ENCODE measurements around the gene METTL8. TPM values are rescaled to one million over a fixed set of nuclear protein-coding genes. Genes with fewer than 3 reads are reported as not detected.

The METTL8 gene
- total and polyA plus RNA-seq, 2 of the 13 experiments (the other 11 are each of a cell fraction or from before 2014, with no cell fraction given): 18.6 to 68.2 TPM

- TF ChIP-seq KLF12 (CRISPR knock-in tag; IDR thresholded peaks at IDR 0.05; ENCODE audit: borderline replicate concordance) (no peak), HOXA9 (CRISPR knock-in tag; IDR thresholded peaks at IDR 0.05; ENCODE audit: borderline replicate concordance) (no peak), HCFC1 (IDR thresholded peaks at IDR 0.05; ENCODE audit: low read depth, low read length) (no peak), PLRG1 (conservative IDR thresholded peaks at IDR 0.05) (no peak), MTA3 (CRISPR knock-in tag; IDR thresholded peaks at IDR 0.05) (no peak), ZNF644 (CRISPR knock-in tag; IDR thresholded peaks at IDR 0.05; ENCODE audit: low read depth) (peak; percentile 81; the same call in 1 of the 2 replicates), FOXC1 (CRISPR knock-in tag; IDR thresholded peaks at IDR 0.05; ENCODE audit: borderline replicate concordance) (no peak), ZFX (CRISPR knock-in tag; IDR thresholded peaks at IDR 0.05; ENCODE audit: low read depth) (no peak), ZNF564 (CRISPR knock-in tag; IDR thresholded peaks at IDR 0.05) (peak; percentile 99), ZMYM4 (CRISPR knock-in tag; IDR thresholded peaks at IDR 0.05) (peak; percentile 58), ETV5 (CRISPR knock-in tag; IDR thresholded peaks at IDR 0.05; ENCODE audit: borderline replicate concordance) (peak; percentile 22; the same call in 1 of the 2 replicates), ZNF747 (CRISPR knock-in tag; IDR thresholded peaks at IDR 0.05; ENCODE audit: borderline replicate concordance) (no peak)
Observed at GRCh38 chr2:171308280-171309054, 125.3 kb downstream of the METTL8 start (continued).

DNA sequence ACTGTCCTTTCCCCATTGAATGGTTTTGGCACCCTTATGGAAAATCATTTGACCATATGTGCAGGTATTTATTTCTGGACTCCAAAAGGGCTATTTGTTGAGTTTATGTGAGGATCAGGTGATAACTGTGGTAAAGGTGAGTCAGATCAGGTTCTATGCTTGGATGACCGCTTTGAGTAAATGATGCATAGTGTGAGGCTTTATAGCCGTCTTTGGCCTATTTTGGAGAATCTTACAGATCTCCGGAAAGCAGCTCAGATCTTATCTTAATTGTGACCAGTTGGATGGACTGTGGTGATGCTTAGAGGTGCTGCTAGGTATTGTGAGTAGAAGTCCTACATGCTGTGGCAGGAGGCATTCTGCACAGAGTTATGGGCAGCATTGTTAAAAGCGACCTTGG is 126.2 kb downstream of the METTL8 start:
- Histone ChIP-seq H3K79me2 (ENCODE audit: insufficient read depth, low read length) (no peaks in the 10 kb centered on the region), H2AFZ (ENCODE audit: low read length) (no peak overlapping the region), H3K4me1 (ENCODE audit: insufficient read depth, low read length) (peaks cover 26% of the 10 kb centered on the region), H3K27ac (ENCODE audit: extremely low read length, insufficient read depth, low read length) (no peak overlapping the region), H3K27me3 (ENCODE audit: control insufficient read depth in 1 of 2, insufficient read depth in 2 of 2, low read length in 2 of 2) (no peaks in the 10 kb centered on the region), H3K4me3 (replicated peaks in 1 of 3; ENCODE audit: insufficient read depth in 1 of 3, low read depth in 2 of 3, low read length in 3 of 3) (no peak overlapping the region), H3K36me3 (replicated peaks in 1 of 2; ENCODE audit: control insufficient read depth in 1 of 2, insufficient read depth in 2 of 2, low read length in 2 of 2) (no peaks in the 10 kb centered on the region), H3K9ac (ENCODE audit: insufficient read depth, low read depth, low read length) (no peak overlapping the region), H3K9me3 (ENCODE audit: low read length) (peaks cover 14% of the 10 kb centered on the region), H3K4me2 (ENCODE audit: low read depth, low read length) (no peak overlapping the region), H4K20me1 (ENCODE audit: insufficient read depth, low read length) (no peaks in the 10 kb centered on the region; the same call in 1 of the 2 replicates)
- no TSS peak for BruUV-seq (replicated peaks)
- in situ Hi-C loops (cut with HindIII; ENCODE audit: extremely low pct_ligation_motif_present, low pct_unique_long_range_greater_than_20kb) (no loop called here), intact Hi-C loops (cut with micrococcal nuclease; ENCODE audit: unreplicated experiment) (no loop called here)
- 84% methylated on average over 4 of the region's 4 CpGs for WGBS (ENCODE audit: low lambda C conversion rate)
- POLR2A ChIA-PET: no interaction called here
- no peak for FAIRE-seq
- no peak for TF ChIP-seq ZNF337 (CRISPR knock-in tag; IDR thresholded peaks at IDR 0.05; ENCODE audit: borderline replicate concordance, low read depth)
- ATAC-seq: no peak
- CTCF ChIA-PET (ENCODE audit: low intra/inter-chr PET ratio, low total read pairs): no interaction called here
- no peak for DNase-seq (ENCODE audit: low spot score)

Data from HepG2 (cell line).